ENCODE results near the gene NOL9.

GRCh38 chr1:6570987-6571386 is 16.7 kb upstream of the NOL9 start:
- TF ChIP-seq CTCF (IDR thresholded peaks at IDR 0.05; ENCODE audit: insufficient read depth, low read depth, low read length) (no peak), EZH2 (IDR thresholded peaks at IDR 0.05; ENCODE audit: insufficient read depth, low read length) (no peak)

Data from astrocyte (in vitro differentiated cells and primary cell).